ENCODE data around the gene URAD.

DNA sequence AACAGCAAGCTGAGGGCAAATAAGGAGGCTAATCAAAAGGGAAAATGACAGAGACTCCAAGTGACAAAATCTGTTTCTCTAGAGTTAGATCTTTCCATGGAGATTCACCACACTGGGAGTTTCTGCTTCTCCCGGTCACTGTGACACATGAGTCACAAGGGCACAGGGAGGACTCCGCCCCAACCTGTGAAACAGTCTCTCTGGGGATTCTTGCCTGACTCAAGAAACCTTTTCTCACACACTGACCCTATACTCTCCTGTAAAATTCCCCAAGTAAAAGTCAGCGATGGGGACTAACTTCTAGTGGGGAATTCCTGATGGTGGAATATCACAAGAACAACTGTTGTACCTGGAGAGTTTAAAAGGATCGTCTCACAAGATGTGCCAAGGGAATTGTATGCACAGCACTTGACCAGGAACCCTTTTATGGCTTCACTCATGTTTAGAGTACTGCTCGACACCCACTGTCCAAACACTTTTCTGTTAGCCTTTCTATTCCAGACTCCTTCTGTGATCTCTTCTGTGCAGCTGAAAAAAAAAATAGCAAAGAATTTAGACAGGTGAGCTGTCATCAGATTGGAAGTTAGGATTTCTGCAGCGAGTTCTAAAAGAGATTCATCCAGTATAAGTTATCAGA lies 46.8 kb upstream of the URAD start:
- TF ChIP-seq CTCF (IDR thresholded peaks at IDR 0.05) (no peak), POLR2AphosphoS5 (IDR thresholded peaks at IDR 0.05) (no peak), EP300 (IDR thresholded peaks at IDR 0.05) (no peak)
